ENCODE data around the gene GLCE.

GLCE gene

DNA sequence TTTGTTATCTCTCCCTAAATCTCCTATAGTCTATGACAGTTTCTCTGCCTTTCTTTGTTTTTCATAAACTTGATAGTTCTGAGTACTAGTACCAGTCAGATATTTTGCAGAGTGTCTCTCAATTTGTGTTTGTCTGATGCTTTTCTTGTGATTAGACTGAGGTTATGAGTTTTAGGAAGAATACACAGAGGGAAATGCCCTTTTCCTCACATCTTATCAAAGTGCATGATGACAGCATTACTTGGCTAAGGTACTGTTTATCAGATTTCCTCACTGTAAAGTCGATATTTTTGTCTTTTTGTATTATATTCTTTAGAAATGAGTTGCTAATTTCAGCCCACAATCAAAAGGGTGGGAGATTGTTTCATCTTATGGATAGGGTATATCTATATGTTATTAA is 45.6 kb downstream of the GLCE start:
- no peak for DNase-seq (ENCODE audit: low read depth, low spot score)

DNA sequence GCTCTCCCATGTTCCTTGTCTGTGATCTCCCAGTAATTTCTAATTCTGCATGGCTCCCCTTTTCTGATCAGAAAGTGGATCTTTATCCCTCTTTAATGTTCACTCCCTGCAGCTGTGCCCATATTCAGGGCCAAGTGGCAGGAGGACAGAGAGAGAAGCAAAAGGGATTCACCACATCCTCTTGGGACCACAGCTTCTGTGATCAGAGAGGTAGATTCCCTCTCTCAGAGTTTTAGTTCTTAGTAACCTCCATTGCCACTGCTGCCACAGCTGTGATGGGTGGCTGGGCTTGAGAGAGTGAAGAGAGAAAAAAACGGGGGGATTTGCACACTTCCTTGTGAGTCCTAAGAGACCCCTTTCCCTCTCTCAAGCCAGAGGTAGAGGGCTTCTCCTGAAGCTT is 49.2 kb downstream of the GLCE start:
- no peak for DNase-seq (ENCODE audit: low read depth, low spot score)

DNA sequence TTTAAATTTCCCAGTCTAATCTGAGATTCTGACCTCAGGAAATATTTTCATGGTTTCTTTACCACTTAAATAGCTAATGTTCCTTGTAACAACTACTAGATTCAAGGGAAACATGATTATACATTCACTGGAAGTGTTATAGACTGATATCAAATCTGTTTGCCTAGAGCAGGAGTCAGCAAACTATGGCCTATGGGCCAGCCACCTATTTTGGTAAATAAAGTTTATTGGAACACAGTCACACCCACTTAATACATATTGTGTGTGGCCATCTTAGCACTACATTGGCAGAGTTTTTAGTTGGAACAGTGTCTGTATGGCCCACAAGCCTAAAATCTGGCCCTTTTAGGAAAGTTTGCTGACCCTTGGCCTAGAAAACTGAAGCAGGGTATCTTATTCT is 50.1 kb downstream of the GLCE start:
- no peak for DNase-seq (ENCODE audit: low read depth, low spot score)

DNA sequence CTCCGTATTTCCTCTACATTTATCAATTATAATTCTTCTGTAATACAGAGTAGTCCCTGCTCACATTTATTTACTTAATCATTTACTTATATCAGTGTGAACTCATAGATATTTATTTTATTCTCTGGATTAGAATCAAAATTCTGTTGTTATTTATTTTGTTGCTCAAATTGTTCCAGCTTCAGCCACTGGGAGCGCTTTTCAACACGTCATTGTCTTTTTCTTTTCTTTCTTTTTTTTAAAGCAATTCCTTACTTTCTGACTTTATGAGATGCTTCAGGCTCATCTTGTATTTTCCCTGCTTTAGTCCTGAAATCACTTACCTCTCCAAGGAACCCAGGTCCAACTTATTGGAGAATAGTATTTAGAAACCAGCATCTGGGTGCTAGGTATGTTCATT is 53.4 kb downstream of the GLCE start:
- no peak for DNase-seq (ENCODE audit: low read depth, low spot score)

DNA sequence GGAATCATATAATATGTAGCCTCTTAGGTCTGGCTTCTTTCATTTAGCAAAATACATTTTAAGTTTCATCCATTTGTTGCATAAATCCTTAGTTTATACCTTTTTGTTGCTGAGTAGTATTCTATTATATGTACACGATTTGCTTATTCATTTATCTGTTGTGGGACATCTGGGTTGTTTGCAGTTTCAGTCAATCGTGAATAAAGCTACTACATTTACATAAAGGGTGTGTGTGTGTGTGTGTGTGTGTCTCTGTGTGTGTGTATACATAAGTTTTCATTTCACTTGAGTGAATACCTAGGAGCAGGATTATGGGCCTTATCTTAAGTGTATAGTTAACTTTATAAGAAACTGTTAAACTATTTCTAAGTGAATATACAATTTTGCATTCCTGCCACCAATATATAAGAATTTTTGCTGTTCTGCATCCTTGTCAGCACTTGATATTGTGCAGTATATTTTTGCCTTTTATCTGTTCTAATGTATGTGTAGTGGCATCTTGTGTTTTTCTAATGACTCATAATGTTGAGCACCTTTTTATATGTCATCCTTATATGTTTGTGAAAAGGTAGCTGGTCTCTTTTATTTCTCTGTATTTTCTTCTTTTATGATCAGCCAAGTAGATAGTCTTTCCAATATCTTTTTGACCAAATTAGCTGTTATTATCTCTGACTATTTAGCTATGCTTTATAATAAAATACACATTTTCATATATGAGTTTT is 55.0 kb downstream of the GLCE start:
- no peak for DNase-seq (ENCODE audit: low read depth, low spot score)

DNA sequence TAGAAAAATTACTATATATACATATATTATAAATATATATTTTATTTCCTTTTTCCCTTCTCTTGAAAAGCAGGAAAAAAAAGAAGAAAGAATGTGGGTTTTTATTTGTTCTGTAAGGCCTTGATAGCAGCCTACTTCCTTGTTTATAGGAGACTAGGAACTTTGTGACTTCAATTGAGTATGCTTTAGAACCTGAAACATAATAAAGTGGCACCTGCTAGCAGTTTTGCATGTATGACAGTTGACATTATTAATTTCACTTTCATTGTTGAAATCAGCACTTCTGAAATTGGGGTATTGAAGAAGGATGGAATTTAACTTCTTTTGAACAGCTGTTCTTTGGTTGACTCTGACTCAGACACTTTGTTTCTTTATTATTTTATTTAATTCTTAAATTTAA is 56.9 kb downstream of the GLCE start:
- DNase-seq (ENCODE audit: low read depth, low spot score): no peak

DNA sequence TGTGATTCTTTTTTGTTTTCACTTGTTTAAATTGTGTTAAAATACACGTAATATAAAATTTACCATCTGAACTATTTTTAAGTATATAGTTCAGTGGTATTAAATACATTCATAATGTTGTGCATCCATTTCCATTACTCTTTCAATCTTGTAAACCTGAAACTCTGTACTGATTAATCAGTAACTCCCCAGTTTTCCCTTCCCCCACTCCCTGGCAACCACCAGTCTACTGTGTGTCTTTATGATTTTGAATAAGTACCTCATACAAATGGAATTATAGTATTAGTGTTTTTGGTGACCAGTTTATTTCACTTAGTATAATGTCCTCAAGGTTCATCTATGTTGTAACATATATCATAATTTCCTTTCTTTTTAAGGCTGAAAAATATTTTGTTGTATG is 59.3 kb downstream of the GLCE start:
- no peak for DNase-seq (ENCODE audit: low read depth, low spot score)

DNA sequence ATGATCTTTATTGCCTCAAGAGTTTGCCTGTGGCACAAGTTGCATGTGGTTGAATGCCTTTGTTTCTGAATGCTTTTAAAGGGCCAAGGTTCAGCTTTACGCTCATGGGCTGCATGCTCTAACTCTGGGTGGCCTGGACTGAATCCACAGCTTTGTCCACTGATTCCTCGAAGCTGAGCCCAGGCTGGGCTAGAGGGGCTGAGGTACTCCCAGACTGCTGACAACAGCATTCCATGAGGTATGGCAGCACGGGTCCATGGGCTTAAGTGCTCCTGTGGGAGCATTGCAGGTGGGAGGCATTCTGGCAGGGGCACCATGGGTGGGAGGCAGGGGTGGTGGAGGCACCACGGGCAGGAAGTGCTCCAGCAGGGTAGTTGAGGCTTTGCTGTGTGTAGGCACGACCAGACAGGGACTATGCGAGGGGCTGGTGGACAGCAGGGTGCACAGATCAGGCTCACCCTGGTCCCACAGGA is 61.6 kb downstream of the GLCE start:
- DNase-seq (ENCODE audit: low read depth, low spot score): no peak

DNA sequence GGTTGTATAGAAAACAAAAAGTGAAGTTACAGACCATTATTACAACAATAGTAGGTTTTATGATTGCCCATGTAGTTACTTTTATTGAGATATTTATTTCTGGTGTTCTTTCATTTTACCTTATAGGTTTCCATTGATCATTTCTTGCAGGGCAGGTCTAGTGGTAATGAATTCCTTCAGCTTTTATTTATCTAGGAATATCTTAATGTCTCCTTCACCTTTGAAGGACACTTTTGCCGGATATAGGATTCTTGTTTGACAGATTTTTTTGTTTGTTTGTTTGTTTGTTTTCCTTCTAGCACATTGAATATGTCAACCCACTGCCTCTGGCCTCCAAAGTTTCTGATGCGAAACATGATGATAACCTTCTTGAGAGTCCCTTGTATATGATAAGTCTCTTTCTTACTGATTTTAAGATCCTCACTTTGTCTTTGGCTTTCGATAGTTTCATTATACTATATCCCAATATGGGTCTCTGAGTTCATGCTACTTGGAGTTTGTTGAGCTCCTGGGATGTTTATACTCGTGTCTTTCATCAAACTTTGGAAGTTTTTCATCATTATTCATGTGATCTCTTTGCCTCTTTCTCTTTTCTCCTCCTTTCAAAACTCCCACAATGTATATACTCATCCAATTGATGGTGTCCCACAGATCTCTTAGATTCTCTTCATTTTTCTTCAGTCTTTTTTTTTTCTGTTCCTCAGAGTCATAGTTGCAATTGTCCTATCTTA is 62.8 kb downstream of the GLCE start:
- no peak for DNase-seq (ENCODE audit: low read depth, low spot score)

DNA sequence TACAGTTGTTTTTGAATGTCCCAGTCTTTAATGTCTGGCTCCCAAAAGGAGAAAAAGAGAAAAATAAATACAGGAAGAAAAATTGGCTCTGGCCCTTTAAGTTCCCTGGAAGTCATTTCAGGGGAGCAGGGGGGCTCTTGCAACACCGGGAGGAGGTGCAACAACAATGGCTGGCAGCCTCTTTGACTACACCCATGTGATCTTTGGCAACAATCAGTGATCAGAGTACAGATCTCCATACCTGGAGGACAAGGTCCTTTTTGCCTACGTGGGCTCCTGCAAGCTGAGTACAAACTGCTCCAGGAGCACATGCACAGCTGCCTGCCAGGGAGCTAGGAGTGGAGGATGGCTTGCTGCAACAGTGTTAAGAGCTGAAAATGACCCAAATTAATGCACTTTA is 63.9 kb downstream of the GLCE start:
- no peak for DNase-seq (ENCODE audit: low read depth, low spot score)

DNA sequence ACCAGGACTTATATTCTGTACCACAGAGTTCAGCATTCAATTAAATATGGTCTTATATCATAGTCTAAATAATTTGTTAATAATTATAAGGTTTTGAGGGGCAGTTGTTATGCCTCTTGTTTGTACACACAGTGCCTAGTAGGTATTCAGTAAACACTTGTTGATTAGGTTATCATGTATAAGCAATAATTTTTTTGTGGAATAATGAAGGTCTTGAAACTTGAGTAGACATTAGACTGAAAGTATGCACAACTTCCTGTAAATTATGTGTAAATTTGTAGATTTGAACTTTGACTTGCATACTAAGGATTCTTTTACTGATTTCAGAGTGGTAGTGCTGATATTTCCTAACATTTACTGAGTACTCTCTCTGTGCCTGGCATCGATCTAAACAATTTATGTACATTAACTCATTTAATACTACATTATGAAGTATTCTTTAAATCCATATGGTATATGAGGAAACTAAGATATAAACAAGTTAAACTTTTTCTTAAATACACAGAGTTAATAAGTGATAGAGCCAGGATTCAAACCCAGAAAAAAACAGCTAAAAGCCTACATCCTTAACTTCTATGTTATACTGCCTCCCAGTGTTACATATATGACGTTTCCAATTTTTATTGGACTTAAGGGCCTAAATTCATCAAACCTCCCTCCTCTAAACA is 65.1 kb downstream of the GLCE start:
- no peak for DNase-seq (ENCODE audit: low read depth, low spot score)

DNA sequence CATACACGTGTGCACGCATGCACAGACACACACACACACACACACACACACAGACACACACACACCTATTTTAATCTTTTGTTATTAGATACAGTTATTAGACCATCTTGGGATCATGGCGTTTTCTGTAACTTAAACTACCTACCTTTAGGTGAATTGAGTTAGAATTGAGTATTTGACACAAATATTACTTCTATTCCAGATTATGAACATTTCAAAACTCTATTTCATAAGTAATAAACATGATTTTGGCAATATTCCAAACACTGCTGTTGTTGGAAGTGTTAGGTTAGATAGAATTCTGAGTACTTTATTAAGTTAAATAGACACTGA is 65.6 kb downstream of the GLCE start:
- DNase-seq (ENCODE audit: low read depth, low spot score): no peak

DNA sequence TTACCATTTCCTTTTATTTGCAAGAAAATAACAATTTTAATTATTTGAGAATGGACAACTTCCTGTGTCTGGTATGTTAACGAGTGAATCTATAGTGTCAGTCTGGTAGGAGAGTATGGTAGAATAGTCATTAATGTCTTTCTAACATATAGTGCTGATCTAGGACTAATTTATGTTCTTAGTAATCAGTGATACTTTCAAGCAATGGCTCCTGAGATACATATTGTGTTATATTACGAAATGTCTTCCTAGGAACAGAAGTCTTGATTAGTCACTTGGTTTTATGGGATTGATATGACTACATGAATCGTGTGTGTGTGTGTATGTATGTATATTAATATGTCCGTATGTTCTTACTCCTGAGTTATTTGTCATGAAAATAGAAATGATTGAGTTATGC is 71.7 kb downstream of the GLCE start:
- no peak for DNase-seq (ENCODE audit: low read depth, low spot score)

DNA sequence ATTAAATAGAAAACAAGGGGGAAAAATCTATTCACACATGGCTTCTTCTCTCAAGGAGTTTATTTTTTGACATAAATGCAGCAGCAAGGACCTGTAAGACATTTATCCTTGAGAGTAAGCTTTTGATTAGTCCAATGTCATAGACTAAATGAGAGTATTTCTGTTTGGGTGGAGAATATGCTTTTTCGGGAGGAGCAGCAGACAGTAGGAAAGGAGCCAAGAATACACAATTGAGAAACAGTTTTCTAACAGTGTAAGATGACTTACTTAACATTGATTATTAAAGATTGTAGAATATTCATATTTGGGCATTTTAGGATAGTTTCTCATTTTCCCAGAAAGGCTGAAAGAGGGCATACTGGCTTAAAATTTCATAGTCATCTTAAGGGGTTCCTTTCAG is 72.3 kb downstream of the GLCE start:
- DNase-seq (ENCODE audit: low read depth, low spot score): no peak

DNA sequence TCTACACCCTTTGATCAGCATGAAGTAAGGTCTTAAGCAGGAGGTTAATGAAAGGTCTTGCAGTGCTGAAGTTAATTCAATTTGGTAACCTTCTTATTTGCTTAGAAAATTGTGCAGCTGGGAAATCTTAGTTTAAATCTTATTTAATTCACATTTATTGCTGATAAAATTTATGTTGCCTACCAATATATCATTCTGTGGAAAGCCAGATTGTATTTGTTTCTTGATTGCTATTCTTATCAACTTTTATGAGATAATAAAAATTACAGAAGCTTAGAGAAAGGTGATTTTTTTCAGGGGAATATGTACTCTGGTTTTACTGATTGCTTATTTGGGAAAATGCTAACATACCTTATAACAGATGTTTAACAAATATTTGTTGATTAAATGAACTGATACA is 74.2 kb downstream of the GLCE start:
- no peak for DNase-seq (ENCODE audit: low read depth, low spot score)

DNA sequence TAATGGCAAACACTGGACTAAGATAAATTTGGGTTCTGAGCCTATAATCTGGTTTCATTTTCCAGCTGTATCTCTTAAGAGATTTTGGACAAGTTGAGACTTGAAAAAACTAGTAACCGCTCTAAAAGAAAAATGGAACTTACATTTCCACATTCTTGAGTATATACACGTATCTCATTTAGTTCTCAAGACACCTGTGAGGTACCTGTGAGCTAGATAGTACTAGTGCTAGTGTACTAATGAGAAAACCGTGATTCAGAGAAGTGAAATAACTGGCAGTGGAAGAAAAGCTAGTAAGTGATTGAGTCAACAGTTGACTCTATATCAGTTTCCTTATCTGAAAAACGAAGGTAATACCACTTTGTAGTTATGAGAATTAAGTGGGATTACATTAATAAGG is 76.1 kb downstream of the GLCE start:
- no peak for DNase-seq (ENCODE audit: low read depth, low spot score)

DNA sequence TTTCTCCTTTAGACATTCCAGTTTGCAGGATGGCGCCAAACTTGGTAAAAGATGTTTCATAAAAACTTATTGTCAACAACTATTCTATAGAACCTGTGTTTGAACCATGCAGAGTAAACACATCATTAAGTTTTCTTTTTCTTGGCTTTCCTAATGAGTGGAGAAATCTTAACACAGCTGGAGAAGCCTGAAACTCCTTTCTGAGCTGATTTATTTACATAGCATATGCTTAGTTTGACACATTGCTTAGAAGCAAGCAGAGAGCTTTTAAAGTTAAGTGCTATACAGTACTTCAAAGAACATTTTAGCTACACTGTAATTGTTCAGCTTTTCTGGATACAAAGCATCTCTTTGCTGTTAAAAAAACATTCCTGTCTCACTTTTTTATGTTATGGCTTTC is 77.3 kb downstream of the GLCE start:
- no peak for DNase-seq (ENCODE audit: low read depth, low spot score)

DNA sequence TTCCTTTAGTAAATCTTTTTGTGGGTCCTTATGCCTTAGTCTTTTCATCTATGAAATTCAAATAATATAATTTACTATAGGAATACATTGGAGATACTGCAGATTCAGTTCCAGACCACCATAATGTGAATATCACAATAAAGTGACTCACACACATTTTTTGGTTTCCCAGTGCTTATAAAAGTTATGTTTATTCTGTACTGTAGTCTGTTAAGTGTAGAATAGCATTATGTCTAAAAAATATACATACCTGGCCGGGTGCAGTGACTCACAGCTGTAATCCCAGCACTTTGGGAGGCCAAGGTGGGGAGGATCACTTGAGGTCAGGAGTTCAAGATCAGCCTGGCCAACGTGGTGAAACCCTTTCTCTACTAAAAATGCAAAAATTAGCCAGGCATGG is 84.4 kb downstream of the GLCE start:
- DNase-seq (ENCODE audit: low read depth, low spot score): no peak

DNA sequence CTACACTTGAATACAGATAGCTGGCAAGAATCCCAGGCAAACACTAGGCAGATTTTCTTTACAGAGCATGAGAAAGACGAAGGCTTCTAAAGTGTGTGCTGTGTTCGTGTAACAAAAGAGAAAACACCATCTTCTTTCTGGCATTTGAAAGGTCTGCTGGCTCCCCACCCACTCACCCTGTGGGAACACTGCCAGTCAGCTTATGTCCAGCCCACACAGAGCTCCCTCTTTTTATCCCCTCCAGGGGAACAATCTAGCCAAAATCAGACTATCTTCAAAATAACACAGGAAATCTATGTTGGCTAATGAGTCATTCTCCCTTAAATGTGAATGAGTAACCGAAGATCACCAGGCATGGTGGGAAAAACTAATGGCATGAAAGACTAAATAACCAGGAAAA is 92.7 kb downstream of the GLCE start:
- DNase-seq (ENCODE audit: low read depth, low spot score): no peak

DNA sequence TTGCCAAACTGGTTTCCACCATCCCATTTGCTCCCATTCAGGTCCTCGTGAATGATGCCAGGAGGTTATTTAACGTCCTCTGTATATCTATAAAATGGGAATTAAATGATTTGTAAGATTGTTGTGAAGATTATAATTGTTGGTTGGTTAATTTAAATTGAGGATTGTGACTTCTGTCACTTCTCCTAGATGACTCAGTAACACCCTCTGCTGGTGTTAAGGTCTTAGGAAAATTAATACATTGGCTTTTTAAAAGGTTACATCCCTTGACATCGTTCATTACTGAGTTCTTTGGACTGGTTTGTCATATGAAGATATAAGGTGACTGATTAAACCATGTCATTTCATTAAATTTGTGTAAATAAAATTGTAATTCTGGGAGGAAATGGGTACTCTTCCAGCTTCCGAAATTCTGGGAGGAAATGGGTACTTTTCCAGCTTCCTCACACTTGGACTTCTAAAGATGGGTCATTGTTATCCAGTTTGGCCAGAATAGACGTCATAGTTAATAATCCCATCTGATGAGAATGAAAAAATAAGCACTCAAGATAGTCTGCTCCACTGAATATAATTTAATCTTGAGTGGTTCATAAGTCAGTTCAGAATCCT is 105.0 kb downstream of the GLCE start:
- no peak for DNase-seq (ENCODE audit: low read depth, low spot score)

DNA sequence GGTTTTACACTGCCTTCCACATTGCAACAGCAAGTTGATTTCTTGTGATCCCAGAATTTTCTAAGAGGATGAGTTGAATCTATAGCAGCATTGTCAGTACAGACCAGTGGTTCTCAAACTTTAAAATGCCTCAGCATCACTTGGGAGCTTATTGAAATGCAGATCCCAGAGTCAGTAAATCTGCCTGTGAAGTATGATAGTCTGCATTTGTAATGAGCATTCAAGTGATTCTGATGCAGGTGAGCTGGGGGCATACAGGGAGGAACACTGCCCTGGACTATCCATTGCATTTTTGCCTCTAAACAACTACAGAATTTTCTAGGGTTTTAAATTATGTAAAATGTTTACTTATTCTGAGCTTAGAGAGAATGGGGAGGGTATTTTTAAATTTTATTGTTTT is 110.8 kb downstream of the GLCE start:
- no peak for DNase-seq (ENCODE audit: low read depth, low spot score)

DNA sequence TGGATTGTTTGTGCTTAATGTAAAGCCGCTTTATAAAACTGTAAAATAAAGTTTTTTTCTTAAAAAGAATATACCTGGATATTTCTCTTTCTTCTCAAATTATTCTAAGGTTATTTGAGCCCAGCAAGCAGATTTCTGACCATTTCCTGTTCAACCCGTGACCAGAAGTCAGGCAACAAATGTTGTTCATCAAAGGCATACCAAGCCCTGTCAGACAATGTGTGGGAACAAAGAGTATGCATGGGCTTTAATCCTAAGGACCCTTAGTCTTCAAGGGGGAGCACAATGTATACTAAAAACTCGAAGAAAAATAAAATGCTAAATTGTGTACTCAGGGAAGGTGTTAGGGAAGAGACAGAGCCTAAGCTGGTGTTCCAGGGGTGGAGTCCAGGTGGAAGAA is 111.7 kb downstream of the GLCE start:
- DNase-seq (ENCODE audit: low read depth, low spot score): no peak

DNA sequence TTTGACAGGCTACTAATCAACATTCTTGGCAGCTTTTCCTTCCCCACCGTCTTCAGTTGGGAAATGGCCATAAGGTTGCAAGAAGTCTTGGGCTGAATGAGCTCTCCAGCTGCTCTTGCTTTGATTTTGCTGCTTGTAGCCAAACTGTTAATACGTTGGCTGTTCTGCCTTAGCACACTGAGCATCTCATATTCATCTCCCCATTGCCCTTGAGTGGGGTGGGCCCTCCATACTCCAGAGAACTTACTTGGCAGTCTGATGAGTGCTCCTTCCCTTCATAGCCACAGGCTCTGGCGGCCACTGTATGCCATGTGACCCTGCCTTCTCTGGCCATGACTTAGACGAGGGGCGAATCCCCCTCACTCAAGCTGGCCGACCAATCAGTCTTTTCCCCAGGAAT is 112.5 kb downstream of the GLCE start:
- DNase-seq (ENCODE audit: low read depth, low spot score): no peak

All from activated CD4-positive, CD25-positive, alpha-beta regulatory T cell treated with anti-CD3 and anti-CD28 coated beads, Interleukin-2, amount 50 U/mL, for 16 hours (primary cell).